Natural killer cell treated with Interleukin-12 subunit alpha and Interleukin-12 subunit beta and Interleukin-15 and Interleukin-18, amount 100 ng/mL, for 72 hours (primary cell): ENCODE measurements around the gene REV3L. TPM values are rescaled to one million over a fixed set of nuclear protein-coding genes. Genes with fewer than 3 reads are reported as not detected.

Source experiments
- ATAC-seq, 2 donors: fragments of 150-1000 bp; cut with Tn5 transposase in 1 of 2; sonication (Bioruptor Pico), chemical (Tn5 transposase) in 1 of 2; 2 replicates each; pipeline ENCODE4 v1.10.0; 2021
- DNase-seq: peaks from one replicate; pipeline ENCODE4 v3.0.0; 2022; ENCODE audit warnings: low spot score
- H3K27ac Mint-ChIP-seq, 2 donors: 1 replicate in 1 of 2; 2 replicates in 1 of 2; pipeline ENCODE4 v1.8.0; 2022; ENCODE audit warnings: mixed read lengths in 2 of 2, mild to moderate bottlenecking in 1 of 2, moderate library complexity in 1 of 2
- H3K27me3 Mint-ChIP-seq, 2 donors: 1 replicate in 1 of 2; 2 replicates in 1 of 2; pipeline ENCODE4 v1.8.0; 2022; ENCODE audit warnings: mixed read lengths in 2 of 2
- H3K36me3 Mint-ChIP-seq: one replicate; pipeline ENCODE4 v1.8.0; 2022; ENCODE audit warnings: mixed read lengths
- H3K4me1 Mint-ChIP-seq, 2 donors: 1 replicate in 1 of 2; 2 replicates in 1 of 2; pipeline ENCODE4 v1.8.0; 2022; ENCODE audit warnings: low read depth in 2 of 2, mixed read lengths in 2 of 2, mild to moderate bottlenecking in 1 of 2
- H3K4me3 Mint-ChIP-seq: one replicate; pipeline ENCODE4 v1.8.0; 2022; ENCODE audit warnings: mixed read lengths
- H3K9me3 Mint-ChIP-seq: 2 replicates; pipeline ENCODE4 v1.8.0; 2022; ENCODE audit warnings: mixed read lengths
- total RNA-seq, 2 donors: library from RNA; stranded (reverse); gene quantifications; one replicate each; pipeline ENCODE4 v1.2.3, GENCODE V29; 2022

REV3L gene
- total RNA-seq, 2 donors from 2014 or later = 12.8 to 31.0 TPM

- DNase-seq = no peak
- Mint-ChIP-seq H3K4me1 (peaks cover 6 to 12% of the 10 kb centered on the region in 2 donors), H3K9me3 (no peaks in the 10 kb centered on the region), H3K4me3 (no peak overlapping the region), H3K27me3 (no peaks in the 10 kb centered on the region), H3K27ac (no peak overlapping the region), H3K36me3 (no peaks in the 10 kb centered on the region)
- ATAC-seq = no peak
These were observed 63.9 kb downstream of the REV3L start for GRCh38 chr6:111418971-111419693.

GRCh38 chr6:111417946-111418345 is 65.1 kb downstream of the REV3L start:
- DNase-seq (no peak), ATAC-seq (no peak)
- Mint-ChIP-seq H3K9me3 (no peaks in the 10 kb centered on the region), H3K36me3 (no peaks in the 10 kb centered on the region), H3K27me3 (no peaks in the 10 kb centered on the region), H3K4me1 (peaks cover 0 to under 1% of the 10 kb centered on the region in 2 donors), H3K27ac (no peak overlapping the region), H3K4me3 (no peak overlapping the region)

DNA sequence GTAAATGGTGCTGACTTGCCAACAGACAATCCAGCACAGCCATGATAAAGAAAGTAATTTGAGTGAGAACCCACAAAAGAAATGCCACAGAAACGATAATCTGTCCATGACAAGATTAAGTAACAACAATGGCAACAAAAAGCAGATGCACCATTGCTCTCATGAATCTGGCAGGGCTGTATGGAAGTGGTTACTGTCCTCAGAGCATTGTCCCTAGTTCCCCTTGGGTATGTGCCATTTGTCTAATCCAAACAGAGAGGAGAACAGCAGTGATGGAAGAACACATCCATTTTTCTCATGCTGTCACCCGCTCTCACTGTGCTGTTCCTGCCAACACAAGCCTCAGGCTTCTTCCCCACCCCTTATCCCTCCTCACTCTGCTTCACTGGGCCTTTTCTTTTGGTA is 65.8 kb downstream of the REV3L start:
- H3K27ac Mint-ChIP-seq = no peak overlapping the region
- peaks cover 0 to under 1% of the 10 kb centered on the region in 2 donors for H3K4me1 Mint-ChIP-seq
- no peaks in the 10 kb centered on the region for H3K27me3 Mint-ChIP-seq
- DNase-seq (no peak), ATAC-seq (no peak)
- H3K9me3 Mint-ChIP-seq = no peaks in the 10 kb centered on the region
- H3K4me3 Mint-ChIP-seq = no peak overlapping the region
- no peaks in the 10 kb centered on the region for H3K36me3 Mint-ChIP-seq

- no peak for ATAC-seq
- H3K9me3 Mint-ChIP-seq = no peaks in the 10 kb centered on the region
- no peaks in the 10 kb centered on the region for H3K36me3 Mint-ChIP-seq
- no peak for DNase-seq
- no peaks in the 10 kb centered on the region for H3K27me3 Mint-ChIP-seq
- no peak overlapping the region for H3K4me3 Mint-ChIP-seq
- H3K4me1 Mint-ChIP-seq = peaks cover 0 to 3% of the 10 kb centered on the region in 2 donors
- H3K27ac Mint-ChIP-seq = no peak overlapping the region
These were observed 66.5 kb downstream of the REV3L start for GRCh38 chr6:111416529-111416928.

- no peak for ATAC-seq
- H3K27me3 Mint-ChIP-seq = no peaks in the 10 kb centered on the region
- no peak overlapping the region for H3K27ac Mint-ChIP-seq
- no peaks in the 10 kb centered on the region for H3K9me3 Mint-ChIP-seq
- peaks cover 5% of the 10 kb centered on the region in 2 donors for H3K4me1 Mint-ChIP-seq
- no peak for DNase-seq
- H3K4me3 Mint-ChIP-seq = no peak overlapping the region
- H3K36me3 Mint-ChIP-seq = no peaks in the 10 kb centered on the region
These were observed 68.6 kb downstream of the REV3L start for GRCh38 chr6:111414373-111414772.

- peaks cover 8 to 14% of the 10 kb centered on the region in 2 donors for H3K4me1 Mint-ChIP-seq
- no peak for ATAC-seq
- no peak overlapping the region for H3K4me3 Mint-ChIP-seq
These were observed 70.9 kb downstream of the REV3L start for GRCh38 chr6:111411978-111412566.

GRCh38 chr6:111411046-111411445 is 72.0 kb downstream of the REV3L start:
- no peak overlapping the region for H3K27ac Mint-ChIP-seq
- DNase-seq (no peak), ATAC-seq (no peak)
- H3K4me3 Mint-ChIP-seq = no peak overlapping the region
- no peaks in the 10 kb centered on the region for H3K9me3 Mint-ChIP-seq
- no peaks in the 10 kb centered on the region for H3K36me3 Mint-ChIP-seq
- peaks cover 15 to 23% of the 10 kb centered on the region in 2 donors for H3K4me1 Mint-ChIP-seq
- H3K27me3 Mint-ChIP-seq = no peaks in the 10 kb centered on the region

More at GRCh38 chr6:111411978-111412566, 70.9 kb downstream of the REV3L start:
- H3K36me3 Mint-ChIP-seq = no peaks in the 10 kb centered on the region
- DNase-seq = no peak
- no peak overlapping the region for H3K27ac Mint-ChIP-seq
- no peaks in the 10 kb centered on the region for H3K27me3 Mint-ChIP-seq
- H3K9me3 Mint-ChIP-seq = no peaks in the 10 kb centered on the region

GRCh38 chr6:111410371-111410770 is 72.6 kb downstream of the REV3L start:
- ATAC-seq = no peak
- Mint-ChIP-seq H3K4me3 (no peak overlapping the region), H3K36me3 (no peaks in the 10 kb centered on the region), H3K27me3 (no peaks in the 10 kb centered on the region), H3K9me3 (no peaks in the 10 kb centered on the region), H3K27ac (no peak overlapping the region), H3K4me1 (peaks cover 16 to 25% of the 10 kb centered on the region in 2 donors)
- DNase-seq = no peak

DNA sequence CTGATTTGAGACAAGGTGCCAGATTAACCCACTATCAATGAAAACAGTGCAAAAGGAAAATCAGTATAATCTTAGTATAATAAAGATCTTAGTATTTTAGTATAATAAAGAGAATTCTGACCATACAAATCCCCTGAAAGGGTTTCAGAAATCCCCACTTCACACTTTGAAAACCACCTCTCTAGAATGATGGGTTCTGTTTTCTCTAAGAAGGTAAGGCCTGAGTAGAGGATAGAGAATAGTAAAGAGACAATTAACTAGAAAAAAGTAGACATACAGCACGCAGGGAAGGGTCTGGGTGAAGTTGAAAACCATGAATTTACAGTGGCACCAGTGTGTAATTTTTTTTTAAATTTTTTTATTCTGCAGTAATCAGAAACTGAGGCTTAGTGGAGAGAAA is 73.6 kb downstream of the REV3L start:
- Mint-ChIP-seq H3K9me3 (no peaks in the 10 kb centered on the region), H3K4me3 (no peak overlapping the region), H3K4me1 (peaks cover 16 to 25% of the 10 kb centered on the region in 2 donors), H3K27me3 (no peaks in the 10 kb centered on the region), H3K36me3 (no peaks in the 10 kb centered on the region), H3K27ac (peak overlapping the region; percentile 46 to 54)
- ATAC-seq (peak in 1 of 2 donors; percentile 49), DNase-seq (no peak)

GRCh38 chr6:111407686-111408085 is 75.3 kb downstream of the REV3L start:
- DNase-seq (no peak), ATAC-seq (no peak)
- H3K4me3 Mint-ChIP-seq = no peak overlapping the region
- H3K4me1 Mint-ChIP-seq = peaks cover 16 to 25% of the 10 kb centered on the region in 2 donors
- no peaks in the 10 kb centered on the region for H3K27me3 Mint-ChIP-seq
- H3K9me3 Mint-ChIP-seq = no peaks in the 10 kb centered on the region
- H3K27ac Mint-ChIP-seq = peak overlapping the region; percentile 44 to 66
- peaks cover 4% of the 10 kb centered on the region for H3K36me3 Mint-ChIP-seq

DNA sequence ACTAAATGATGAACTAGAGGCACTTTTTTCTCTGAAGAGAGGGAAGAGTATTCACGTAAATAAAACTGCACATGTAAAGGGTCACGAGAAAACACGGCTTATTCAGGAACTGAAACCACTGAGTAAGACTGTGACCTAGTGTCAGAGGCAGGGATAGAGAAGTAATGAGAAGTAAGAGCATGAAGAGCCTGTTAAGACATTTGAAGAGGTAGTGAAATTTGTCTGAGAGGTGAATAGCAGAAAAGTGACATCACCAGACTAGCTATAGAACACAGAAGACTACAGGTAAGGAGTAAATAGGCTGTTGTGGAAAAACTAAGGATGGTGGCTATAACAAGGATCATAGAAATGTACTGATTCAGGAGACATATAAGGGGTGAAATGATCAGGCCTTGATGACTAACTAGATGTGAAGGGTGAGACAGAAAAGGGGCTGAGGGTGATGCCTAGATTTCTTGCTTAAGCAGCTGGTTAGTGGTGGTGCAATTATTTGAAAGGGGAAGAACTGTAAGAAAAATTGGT is 76.8 kb downstream of the REV3L start:
- H3K9me3 Mint-ChIP-seq = no peaks in the 10 kb centered on the region
- peaks cover 13 to 25% of the 10 kb centered on the region in 2 donors for H3K4me1 Mint-ChIP-seq
- DNase-seq (no peak), ATAC-seq (peak; percentile 78 to 93)
- no peaks in the 10 kb centered on the region for H3K27me3 Mint-ChIP-seq
- peak overlapping the region; percentile 51 for H3K4me3 Mint-ChIP-seq
- peak overlapping the region; percentile 44 to 50 for H3K27ac Mint-ChIP-seq
- peaks cover 6% of the 10 kb centered on the region for H3K36me3 Mint-ChIP-seq

DNA sequence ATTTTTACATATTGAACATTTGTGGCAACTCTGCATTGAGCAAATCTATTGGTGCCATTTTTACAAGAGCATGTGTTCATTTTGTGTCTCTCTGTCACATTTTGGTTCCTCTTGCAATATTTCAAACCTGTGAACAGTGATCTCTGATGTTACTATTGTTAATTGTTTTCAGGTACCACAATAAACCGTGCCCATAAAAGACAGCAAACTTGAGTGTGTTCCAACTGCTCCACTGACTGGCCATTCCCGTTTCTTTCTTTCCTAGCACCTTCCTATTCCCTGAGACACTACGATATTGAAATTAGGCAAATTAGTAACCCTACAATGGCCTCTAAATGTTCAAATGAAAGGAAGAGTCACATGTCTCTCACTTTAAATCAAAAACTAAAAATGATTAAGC is 79.6 kb downstream of the REV3L start:
- Mint-ChIP-seq H3K9me3 (no peaks in the 10 kb centered on the region), H3K27ac (no peak overlapping the region), H3K27me3 (no peaks in the 10 kb centered on the region), H3K36me3 (peaks cover 10% of the 10 kb centered on the region), H3K4me1 (peaks cover 17% of the 10 kb centered on the region in 2 donors), H3K4me3 (no peak overlapping the region)
- ATAC-seq (no peak), DNase-seq (no peak)

DNA sequence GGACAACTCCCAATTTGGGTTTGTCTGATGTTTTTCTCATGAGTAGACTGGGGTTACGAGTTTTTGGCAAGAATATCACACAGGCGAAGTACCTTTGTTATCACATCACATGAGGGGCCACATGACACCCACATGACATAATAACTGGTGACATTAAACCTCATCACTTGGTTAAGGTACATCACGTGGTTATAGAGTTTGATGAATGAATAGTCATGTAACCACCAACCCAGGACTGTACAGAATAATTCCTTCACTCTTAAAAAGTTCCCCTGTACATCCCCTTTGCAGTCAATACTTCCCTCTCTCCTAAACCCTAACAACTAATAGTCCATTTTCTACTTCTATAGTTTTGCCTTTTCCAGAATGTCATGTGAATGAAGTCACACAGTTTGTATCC is 83.4 kb downstream of the REV3L start:
- ATAC-seq = no peak
- H3K9me3 Mint-ChIP-seq = no peaks in the 10 kb centered on the region
- peaks cover 16% of the 10 kb centered on the region for H3K36me3 Mint-ChIP-seq

GRCh38 chr6:111388681-111389080 is 94.3 kb downstream of the REV3L start:
- Mint-ChIP-seq H3K4me3 (no peak overlapping the region), H3K9me3 (no peaks in the 10 kb centered on the region), H3K27ac (no peak overlapping the region), H3K27me3 (no peaks in the 10 kb centered on the region), H3K4me1 (peaks cover 0 to 9% of the 10 kb centered on the region in 2 donors), H3K36me3 (peaks cover 15% of the 10 kb centered on the region)
- ATAC-seq (no peak), DNase-seq (no peak)

More for the DNA sequence above, 83.4 kb downstream of the REV3L start:
- H3K4me3 Mint-ChIP-seq = no peak overlapping the region
- peaks cover 0 to 6% of the 10 kb centered on the region in 2 donors for H3K4me1 Mint-ChIP-seq
- H3K27me3 Mint-ChIP-seq = no peaks in the 10 kb centered on the region
- H3K27ac Mint-ChIP-seq = no peak overlapping the region
- DNase-seq = no peak
